HG02981 (cell line): ENCODE results near the gene ZNF79.

ENCODE experiments used
- ATAC-seq: cut with Tn5 transposase; IDR thresholded peaks from one replicate; pipeline ENCODE4 v1.9.1; 2021; ENCODE audit warnings: mild to moderate bottlenecking, moderate library complexity; ENCODE audit not compliant: unreplicated experiment

Gene ZNF79

GRCh38 chr9:127423476-127423933 is 677 bp upstream of the ZNF79 start:
- no peak for ATAC-seq

DNA sequence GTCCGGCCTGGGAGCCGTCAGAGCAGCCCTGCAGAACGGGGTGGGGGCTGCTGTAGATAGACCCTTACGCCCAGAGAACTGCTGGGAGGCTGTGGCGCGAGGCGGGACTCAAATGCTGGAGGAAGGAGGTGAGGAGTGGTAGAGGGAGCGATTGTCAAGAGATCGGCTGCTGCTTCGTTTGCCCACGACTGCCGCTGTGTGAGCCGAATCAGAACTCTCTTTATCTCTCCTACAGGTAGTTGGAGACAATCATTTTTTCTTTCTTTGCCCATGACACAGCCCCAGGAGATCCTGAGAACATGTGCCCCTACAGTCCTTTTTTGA is 456 bp downstream of the ZNF79 start:
- peak; percentile 9 for ATAC-seq

DNA sequence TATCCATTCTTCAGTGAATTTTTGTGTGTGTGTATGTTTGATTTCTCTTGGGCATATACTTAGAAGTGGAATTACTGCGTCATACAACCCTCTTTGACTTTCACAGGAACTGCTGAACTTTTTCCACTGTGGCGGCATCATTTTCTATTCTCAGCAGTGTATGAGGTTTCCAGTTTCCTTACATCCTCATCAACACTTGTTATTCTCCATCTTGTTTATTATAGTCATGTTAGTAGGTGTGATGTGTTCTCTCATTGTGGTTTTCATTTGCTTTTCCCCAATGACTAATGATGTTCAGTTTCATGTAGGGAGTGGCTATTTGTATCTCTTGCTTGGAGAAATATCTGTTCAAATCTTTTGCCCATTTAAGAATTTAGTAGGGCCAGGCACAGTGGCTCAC is 2.6 kb downstream of the ZNF79 start:
- ATAC-seq = no peak

DNA sequence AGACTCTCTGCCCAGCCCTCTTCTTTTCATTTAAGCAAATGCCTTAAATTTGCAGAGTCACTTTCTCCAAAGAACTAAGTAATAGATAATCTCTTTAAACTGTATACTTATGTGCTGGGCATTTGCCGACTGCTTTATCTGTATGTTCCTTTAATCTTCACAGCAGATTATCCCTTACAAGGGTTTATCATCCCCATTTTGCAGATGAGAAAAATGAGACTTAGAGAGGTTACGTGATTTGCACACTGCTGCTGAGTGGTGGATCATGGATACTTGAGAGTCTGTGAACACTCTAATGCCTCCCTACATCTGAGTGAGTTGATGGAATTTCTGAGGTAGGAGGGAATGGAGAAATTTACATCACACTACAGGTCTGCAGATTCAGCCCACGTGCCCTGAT is 4.2 kb downstream of the ZNF79 start:
- ATAC-seq = no peak

DNA sequence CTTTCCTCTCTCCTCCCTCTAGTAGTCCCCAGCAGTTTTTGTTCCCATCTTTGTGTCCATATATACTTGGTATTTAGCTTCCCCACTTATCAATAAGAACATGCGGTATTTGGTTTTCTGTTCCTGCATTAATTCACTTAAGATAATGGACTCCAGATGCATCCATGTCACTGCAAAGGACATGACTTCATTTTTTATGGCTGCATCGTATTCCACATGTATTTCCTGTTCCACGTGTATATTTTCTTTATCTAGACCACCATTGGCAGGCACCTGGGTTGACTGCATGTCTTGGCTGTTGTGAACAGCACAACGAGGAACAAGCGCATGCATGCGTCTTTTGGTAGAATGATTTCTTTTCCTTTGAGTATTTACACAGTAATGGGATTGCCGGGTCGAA is 6.2 kb downstream of the ZNF79 start:
- no peak for ATAC-seq

GRCh38 chr9:127437497-127438264 is 13.5 kb downstream of the ZNF79 start:
- ATAC-seq = no peak

DNA sequence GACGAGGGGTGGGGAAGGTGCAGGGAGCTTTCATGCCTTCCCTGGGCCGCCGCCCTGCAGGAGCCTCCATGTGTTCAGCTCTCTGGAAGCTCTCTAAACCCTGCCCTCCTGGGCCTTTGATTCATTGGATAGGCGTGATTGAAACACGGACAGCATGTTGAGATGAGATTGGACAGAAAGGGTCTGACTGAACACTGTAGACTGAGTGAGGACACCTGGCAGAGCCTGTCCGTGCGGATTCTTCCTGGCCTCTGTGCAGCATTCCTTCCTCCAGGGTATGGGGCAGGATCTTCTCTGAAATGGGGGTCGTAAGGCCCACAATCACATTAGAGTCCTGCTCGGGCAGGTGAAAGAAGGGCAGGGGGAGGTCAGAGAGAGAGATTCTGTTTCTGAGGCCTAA is 14.2 kb downstream of the ZNF79 start:
- no peak for ATAC-seq

GRCh38 chr9:127444283-127444920 is 20.2 kb downstream of the ZNF79 start:
- no peak for ATAC-seq

- ATAC-seq = no peak
These were observed 21.0 kb downstream of the ZNF79 start for GRCh38 chr9:127444921-127445850.

DNA sequence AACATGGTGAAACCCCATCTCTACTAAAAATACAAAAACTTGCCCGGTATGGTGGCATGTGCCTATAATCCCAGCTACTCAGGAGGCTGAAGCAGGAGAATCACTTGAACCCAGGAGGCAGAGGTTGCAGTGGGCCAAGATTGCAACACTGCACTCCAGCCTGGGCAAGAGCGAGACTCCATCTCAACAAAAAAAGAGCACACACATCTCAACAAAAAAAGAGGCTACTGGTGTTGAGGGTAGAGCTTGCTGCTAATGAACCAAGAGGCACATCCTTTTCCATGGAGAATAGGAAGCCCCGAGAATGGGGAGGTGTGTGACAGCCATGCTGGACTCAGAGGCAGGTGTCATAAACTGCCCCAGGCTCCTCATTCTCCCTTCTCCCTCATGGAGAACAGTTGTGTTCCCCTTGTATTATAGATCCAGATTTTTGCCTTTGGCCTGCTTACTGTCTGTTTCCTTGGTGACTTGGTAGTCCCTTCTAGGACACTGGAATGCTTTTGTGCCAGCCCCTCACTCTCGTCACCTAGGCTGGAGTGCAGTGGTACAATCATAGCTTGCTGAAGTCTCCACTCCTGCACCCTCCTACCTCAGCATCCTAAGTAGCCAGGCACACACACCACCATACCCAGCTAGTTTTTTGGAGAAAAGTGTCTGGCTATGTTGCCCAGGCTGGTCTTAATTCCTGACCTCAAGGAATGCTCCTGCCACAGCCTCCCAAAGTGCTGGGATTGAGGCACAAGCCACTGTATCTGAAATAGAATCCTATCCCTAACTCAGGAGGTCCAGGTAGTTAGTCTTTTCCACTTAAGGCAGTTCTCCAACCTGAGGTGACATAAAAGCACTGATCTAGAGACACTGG is 21.9 kb downstream of the ZNF79 start:
- ATAC-seq = no peak

DNA sequence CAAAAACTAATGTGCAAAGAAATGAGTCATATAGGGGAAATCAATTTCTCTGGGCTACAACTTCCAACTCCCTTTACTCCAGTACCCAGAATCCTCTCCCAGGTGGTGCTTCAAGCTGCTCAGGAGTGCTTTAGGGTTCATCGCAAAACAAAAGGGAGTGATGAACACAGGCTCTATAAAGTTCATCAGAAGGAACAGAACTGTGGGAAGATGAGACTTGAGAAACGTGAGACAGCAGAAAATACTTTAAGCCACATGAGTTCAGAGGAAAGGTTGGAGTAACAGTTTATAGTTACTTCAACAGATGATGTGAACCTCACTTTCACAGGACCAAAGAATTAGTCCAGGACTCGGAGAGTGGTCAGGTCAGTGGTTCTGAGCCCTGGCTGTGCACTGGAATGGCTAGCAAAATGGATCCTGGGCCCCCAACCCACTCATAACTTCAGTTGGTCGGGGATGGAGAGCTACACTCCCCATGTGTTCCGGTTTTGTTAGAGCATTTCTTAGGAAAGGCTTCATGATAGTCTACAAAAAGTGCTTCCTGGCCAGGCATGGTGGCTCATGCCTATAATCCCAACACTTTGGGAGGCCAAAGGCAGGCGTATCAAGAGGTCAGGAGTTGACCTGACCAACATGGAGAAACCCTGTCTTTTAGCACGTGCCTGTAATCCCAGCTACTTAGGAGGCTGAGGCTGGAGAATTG is 22.7 kb downstream of the ZNF79 start:
- no peak for ATAC-seq

GRCh38 chr9:127447416-127448111 is 23.4 kb downstream of the ZNF79 start:
- no peak for ATAC-seq

DNA sequence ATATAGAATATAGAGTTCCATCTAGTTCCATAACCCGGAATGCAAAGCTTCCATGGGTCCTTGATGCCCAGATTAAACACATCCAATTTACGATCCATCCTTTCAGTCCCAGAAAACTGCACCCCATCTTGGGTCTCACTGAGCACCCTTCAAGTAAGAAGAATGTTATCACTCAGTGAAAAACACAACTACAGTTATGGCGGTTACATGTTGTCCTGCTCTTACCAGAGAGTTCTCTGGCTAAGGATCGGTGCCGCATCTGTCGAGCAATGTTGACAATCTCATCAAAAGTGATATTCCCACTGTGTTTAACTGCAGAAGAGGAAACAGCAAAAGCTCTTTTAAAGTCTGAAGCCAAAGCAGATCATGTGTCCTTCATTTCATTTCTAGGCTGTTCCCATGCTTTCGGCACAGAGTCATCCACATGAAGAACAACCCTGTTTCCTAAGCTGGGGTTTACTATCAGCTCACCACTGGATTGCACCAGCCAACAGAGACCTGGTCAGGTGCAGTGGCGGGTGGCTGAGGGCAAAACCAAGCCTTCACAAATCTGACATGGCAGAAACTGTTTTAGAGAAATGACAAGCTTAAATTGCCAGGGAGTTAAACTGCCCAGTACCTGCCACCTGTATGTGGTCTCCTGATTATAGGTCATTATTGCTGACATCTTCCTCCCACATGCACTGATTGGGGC is 24.1 kb downstream of the ZNF79 start:
- ATAC-seq = no peak

DNA sequence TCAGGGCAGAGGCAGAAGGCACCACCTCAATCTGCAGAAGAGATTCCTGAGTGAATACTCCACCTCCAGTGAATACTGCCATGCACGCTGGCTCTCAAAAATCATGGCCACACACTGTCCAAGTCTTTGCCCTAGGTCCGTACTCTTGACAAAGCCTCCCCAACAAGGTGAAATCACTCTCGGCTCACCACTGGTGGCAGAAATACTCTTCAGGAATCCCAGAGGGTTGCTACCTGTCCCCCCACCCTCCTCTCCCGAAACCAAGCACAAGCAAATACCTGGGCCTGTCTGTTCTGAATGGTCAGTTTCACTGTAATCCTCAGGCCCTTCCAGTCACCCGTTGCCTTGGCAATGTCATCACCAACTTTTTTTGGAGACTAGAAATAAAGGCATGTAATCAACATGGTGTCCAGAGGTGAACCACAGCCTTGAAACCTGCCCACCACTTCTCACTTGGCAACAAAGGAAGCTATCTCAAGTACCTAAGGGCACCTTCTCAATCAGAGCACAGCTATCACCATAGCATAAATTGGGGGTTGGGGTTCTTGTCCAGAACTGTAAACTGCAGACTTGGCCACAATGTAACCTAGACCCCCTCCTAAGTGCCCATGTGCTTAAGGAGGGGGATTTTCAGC is 25.3 kb downstream of the ZNF79 start:
- ATAC-seq = no peak

DNA sequence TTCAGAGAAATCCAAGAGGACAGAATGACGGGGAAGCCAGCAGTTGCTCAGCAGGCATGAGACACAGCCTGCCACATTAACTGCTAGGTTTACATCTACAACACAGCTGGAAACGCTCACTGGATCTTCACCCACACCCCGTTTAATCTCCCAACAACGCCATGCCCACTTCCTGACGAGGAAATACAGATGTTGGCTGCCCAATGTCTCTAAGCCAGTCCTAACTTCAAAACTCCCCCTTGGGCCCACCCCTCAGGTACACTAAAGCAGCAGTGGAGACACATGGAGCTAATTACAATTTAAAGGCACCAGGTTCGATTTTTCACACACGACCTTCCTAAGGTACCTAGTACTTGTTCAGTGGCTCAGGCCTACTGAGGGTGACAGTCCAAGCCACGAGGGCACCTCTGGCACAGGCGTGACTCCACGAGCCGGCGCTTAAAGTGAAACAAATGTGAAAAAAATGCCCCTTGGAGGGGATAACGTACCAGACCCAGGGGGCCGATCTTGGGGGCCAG is 26.1 kb downstream of the ZNF79 start:
- no peak for ATAC-seq

DNA sequence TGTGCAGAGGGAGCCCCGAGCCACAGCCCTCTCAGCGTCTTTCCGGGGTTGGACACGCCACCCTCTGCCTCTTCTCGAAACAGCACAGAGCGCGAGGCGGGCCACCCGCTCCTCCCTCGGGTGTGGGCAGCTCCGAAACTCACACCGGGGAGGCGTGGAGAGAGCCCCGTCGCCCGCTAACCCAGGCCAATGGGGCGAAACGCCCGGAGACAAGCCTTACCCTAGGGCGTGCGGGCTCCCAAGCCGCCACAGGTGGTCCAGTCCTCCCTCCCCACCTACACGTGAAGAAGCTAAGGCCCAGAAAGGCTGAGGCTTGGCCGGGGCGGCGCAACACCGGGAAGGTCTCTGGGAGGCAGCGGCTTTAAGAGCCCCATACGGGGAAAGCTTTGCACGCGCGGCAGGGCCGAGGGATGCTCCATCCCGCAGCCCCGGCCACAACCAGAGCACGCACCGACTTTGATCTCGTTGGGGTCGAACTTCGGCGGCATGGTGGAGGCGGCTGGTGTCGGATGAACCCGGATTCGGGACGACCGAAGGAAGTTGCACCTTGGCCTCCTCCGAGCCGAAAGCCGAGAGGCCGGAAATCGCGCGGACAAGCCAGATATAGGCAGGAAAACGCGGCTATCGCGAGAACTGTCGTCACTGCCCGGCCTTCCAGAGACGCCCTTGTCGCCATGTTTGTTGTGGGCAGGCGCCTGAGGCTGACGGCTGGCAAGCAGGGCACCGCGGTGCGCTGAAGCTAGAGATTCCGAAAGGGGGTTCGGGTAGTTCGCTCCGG is 26.8 kb downstream of the ZNF79 start, which contains the start of the genes LRSAM1 and RPL12:
LRSAM1 (plus strand) TSS at position 681 of the 778 bp plus-strand sequence. CDS start 3,018 bp downstream, outside the sequence.
RPL12 (minus strand) TSS at position 577 of the 778 bp plus-strand sequence; CDS start at position 488, 89 bp downstream.
- ATAC-seq = peak; percentile 55

DNA sequence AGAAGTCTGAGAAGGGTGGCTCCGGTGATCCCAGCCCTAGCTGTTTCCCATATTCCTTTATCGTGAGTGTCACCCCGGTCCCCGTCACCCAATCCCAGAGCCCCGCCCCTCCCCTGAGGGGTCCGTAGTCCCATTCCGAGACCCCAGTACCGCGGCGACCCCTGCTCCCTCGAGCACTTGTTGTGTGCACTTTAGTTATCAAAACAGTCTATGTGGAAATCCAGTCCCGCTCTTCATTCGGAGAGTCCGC is 27.4 kb downstream of the ZNF79 start:
- no peak for ATAC-seq
